SU-DHL-6 (cell line): ENCODE data around the gene GPR141.

ENCODE experiments used
- H2AFZ ChIP-seq: fragments of 200-600 bp; sonication (generic); 2 replicates; pipeline ENCODE4 v1.6.1; 2014; ENCODE audit warnings: low read depth, mild to moderate bottlenecking, moderate library complexity, mixed read lengths, antibody characterized with exemption, low read length; ENCODE audit not compliant: severe bottlenecking
- H3F3A ChIP-seq: fragments of 200-600 bp; shearing (Covaris generic); 2 replicates; pipeline ENCODE4 v1.6.0; 2016; ENCODE audit warnings: antibody characterized with exemption, mild to moderate bottlenecking; ENCODE audit not compliant: insufficient read depth
- H3K27ac ChIP-seq: fragments of 200-600 bp; sonication (generic); 2 replicates; pipeline ENCODE4 v1.5.1; 2016; ENCODE audit warnings: low read depth, mild to moderate bottlenecking, low read length, moderate library complexity, mixed read lengths
- H3K27me3 ChIP-seq: fragments of 200-600 bp; sonication (generic), shearing (Covaris generic); 2 replicates; pipeline ENCODE4 v1.6.0; 2014; ENCODE audit warnings: mild to moderate bottlenecking, low read length
- H3K36me3 ChIP-seq: fragments of 200-600 bp; sonication (generic); 2 replicates; pipeline ENCODE4 v1.6.1; 2014; ENCODE audit warnings: mild to moderate bottlenecking, low read length, mixed read lengths
- H3K4me2 ChIP-seq: fragments of 300-600, 200-600 bp; shearing (Covaris generic), sonication (generic); 2 replicates; pipeline ENCODE4 v1.6.0; 2014; ENCODE audit warnings: low read length, low read depth, mild to moderate bottlenecking; ENCODE audit not compliant: poor library complexity, severe bottlenecking
- H3K4me3 ChIP-seq: fragments of 200-600 bp; sonication (generic); 2 replicates; pipeline ENCODE4 v1.5.1; 2014; ENCODE audit warnings: antibody characterized with exemption, low read length, mild to moderate bottlenecking, mixed read lengths; ENCODE audit not compliant: insufficient read depth, poor library complexity, severe bottlenecking
- H3K79me2 ChIP-seq: fragments of 200-600 bp; sonication (generic); 2 replicates; pipeline ENCODE4 v1.6.1; 2014; ENCODE audit warnings: mild to moderate bottlenecking, low read length, moderate library complexity; ENCODE audit not compliant: insufficient read depth
- H3K9ac ChIP-seq: fragments of 200-600 bp; sonication (generic); 2 replicates; pipeline ENCODE4 v1.7.0; 2014; ENCODE audit warnings: mild to moderate bottlenecking, low read length
- H3K9me2 ChIP-seq: fragments of 200-600 bp; sonication (generic); replicated peaks from 2 replicates; pipeline ENCODE4 v1.6.1; 2014; ENCODE audit warnings: low read length; ENCODE audit not compliant: insufficient read depth
- H3K9me3 ChIP-seq: fragments of 200-600 bp; sonication (generic); 2 replicates; pipeline ENCODE4 v1.6.1; 2014; ENCODE audit warnings: low read length, mixed read lengths; ENCODE audit not compliant: insufficient read depth
- H4K20me1 ChIP-seq: fragments of 200-600 bp; sonication (generic); 2 replicates; pipeline ENCODE4 v1.6.1; 2014; ENCODE audit warnings: low read depth, mild to moderate bottlenecking, antibody characterized with exemption, low read length, moderate library complexity, mixed read lengths
- EZH2phosphoT487 ChIP-seq: fragments of 200-600 bp; sonication (generic), shearing (Covaris generic); conservative IDR thresholded peaks from 2 replicates; pipeline ENCODE4 v1.6.1; 2018; ENCODE audit warnings: mild to moderate bottlenecking, antibody characterized with exemption, low read length, moderate library complexity, mixed read lengths
- TF ChIP-seq, protein P1 (sequence below): fragments of 200-600 bp; sonication (generic); IDR thresholded peaks from one replicate; pipeline ENCODE4 v1.5.1; 2017; ENCODE audit warnings: antibody characterized with exemption, mild to moderate bottlenecking, low read length, moderate library complexity; ENCODE audit not compliant: insufficient read depth, poor library complexity, severe bottlenecking

GPR141 gene

GRCh38 chr7:37765421-37765829 is 81.9 kb downstream of the GPR141 start:
- Histone ChIP-seq H3K9me2 (no peaks in the 10 kb centered on the region), H3K9me3 (no peaks in the 10 kb centered on the region), H3K36me3 (no peaks in the 10 kb centered on the region), H3K4me2 (no peak overlapping the region), H3K79me2 (no peaks in the 10 kb centered on the region), H4K20me1 (no peaks in the 10 kb centered on the region), H2AFZ (no peak overlapping the region), H3K27ac (no peak overlapping the region), H3F3A (no peaks in the 10 kb centered on the region), H3K27me3 (peaks cover 2% of the 10 kb centered on the region; the same call in 1 of the 2 replicates), H3K9ac (no peak overlapping the region), H3K4me3 (no peak overlapping the region)
- TF ChIP-seq EZH2phosphoT487, result no peak
- TF ChIP-seq, protein P1, sequence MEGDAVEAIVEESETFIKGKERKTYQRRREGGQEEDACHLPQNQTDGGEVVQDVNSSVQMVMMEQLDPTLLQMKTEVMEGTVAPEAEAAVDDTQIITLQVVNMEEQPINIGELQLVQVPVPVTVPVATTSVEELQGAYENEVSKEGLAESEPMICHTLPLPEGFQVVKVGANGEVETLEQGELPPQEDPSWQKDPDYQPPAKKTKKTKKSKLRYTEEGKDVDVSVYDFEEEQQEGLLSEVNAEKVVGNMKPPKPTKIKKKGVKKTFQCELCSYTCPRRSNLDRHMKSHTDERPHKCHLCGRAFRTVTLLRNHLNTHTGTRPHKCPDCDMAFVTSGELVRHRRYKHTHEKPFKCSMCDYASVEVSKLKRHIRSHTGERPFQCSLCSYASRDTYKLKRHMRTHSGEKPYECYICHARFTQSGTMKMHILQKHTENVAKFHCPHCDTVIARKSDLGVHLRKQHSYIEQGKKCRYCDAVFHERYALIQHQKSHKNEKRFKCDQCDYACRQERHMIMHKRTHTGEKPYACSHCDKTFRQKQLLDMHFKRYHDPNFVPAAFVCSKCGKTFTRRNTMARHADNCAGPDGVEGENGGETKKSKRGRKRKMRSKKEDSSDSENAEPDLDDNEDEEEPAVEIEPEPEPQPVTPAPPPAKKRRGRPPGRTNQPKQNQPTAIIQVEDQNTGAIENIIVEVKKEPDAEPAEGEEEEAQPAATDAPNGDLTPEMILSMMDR, result no peak

DNA sequence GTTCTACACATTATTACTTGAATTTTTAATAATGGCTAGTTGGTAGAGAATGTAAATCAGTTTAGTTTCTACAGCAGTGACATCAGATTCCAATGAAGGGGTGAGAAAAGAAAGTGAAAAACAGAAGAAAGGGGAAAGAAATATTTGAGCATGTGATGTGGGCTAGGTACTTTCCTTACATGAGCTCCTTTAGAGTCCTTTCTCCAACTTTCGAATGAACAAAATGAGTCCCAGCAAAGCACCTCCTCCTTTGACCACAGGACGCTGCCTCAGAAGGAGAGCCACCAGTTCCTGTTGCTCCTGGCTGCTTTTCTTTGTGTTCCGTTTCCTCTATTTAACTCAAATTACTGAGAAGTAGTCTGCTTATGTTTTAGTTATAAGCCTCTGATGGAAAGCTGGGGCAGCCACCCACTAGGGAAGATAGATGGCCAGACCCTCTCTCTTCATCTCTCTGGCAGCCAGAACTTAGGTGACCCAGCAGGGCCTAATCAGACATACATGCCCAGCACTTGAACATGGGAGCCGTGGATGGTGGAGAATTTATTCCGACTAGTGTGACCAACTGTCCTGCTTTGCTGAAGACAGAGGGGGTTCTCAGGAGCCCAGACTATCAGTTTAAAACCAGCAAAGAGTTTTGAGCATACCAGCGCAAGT is 82.4 kb downstream of the GPR141 start:
- Histone ChIP-seq H3K9me2 (no peaks in the 10 kb centered on the region), H3K27ac (no peak overlapping the region), H3K4me2 (no peak overlapping the region), H3K9ac (no peak overlapping the region), H4K20me1 (no peaks in the 10 kb centered on the region), H3K9me3 (no peaks in the 10 kb centered on the region), H3K27me3 (peaks cover 2% of the 10 kb centered on the region; the same call in 1 of the 2 replicates), H3F3A (no peaks in the 10 kb centered on the region), H3K36me3 (no peaks in the 10 kb centered on the region), H2AFZ (no peak overlapping the region), H3K79me2 (no peaks in the 10 kb centered on the region), H3K4me3 (no peak overlapping the region)
- TF ChIP-seq EZH2phosphoT487, result no peak
- TF ChIP-seq, protein P1, result no peak

DNA sequence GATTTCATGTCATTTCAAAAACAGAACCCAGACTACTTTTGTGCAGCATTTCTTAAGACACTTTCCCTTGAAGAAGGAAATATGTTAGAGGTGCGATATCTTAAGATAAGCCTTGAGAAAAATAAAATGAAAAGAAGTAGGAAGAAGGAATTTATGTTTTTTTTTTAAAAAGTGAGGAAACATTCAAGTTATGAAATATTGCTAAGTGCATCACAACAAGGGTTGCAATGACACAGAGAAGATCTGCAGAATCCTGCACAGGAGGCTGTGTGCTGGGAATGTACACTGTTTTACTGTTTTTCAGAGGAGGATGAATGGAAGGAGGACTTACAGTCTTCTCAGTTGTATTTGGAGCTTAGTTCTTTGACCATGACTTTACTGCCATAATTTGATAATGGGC is 85.0 kb downstream of the GPR141 start:
- no peaks in the 10 kb centered on the region for H3K36me3 ChIP-seq
- TF ChIP-seq, protein P1, result no peak
- TF ChIP-seq EZH2phosphoT487, result no peak
- H3K9me2 ChIP-seq, result no peaks in the 10 kb centered on the region
- H3K27ac ChIP-seq, result no peak overlapping the region
- H3F3A ChIP-seq, result no peaks in the 10 kb centered on the region
- H3K79me2 ChIP-seq, result no peaks in the 10 kb centered on the region
- H2AFZ ChIP-seq, result no peak overlapping the region
- no peak overlapping the region for H3K4me3 ChIP-seq
- no peaks in the 10 kb centered on the region for H3K9me3 ChIP-seq
- no peaks in the 10 kb centered on the region for H3K27me3 ChIP-seq
- H3K9ac ChIP-seq, result no peak overlapping the region
- no peak overlapping the region for H3K4me2 ChIP-seq
- no peaks in the 10 kb centered on the region for H4K20me1 ChIP-seq
